IMR-90 (cell line): ENCODE measurements around the gene SCFD2. TPM values are rescaled to one million over a fixed set of nuclear protein-coding genes. Genes with fewer than 3 reads are reported as not detected.

Experiments used
- ATAC-seq: fragments of 200-7000 bp; cut with Tn5 transposase; 2 replicates; pipeline ENCODE4 v1.9.1; 2020; ENCODE audit warnings: low read depth, mild to moderate bottlenecking, moderate library complexity
- BruUV-seq: library from RNA; stranded (reverse); fragments of 400-500 nt; replicated peaks from 2 replicates; lab custom pipeline; 2021; lab: Mats Ljungman, UMichigan
- CTCF ChIA-PET: fragments of 300-600 bp; formaldehyde crosslinking; extraction: SDS; loops from one replicate; lab custom pipeline; 2021; ENCODE audit warnings: antibody characterized with exemption; lab: Yijun Ruan, JAX
- POLR2A ChIA-PET: fragments of 300-600 bp; sonication (Branson Sonifier 250); formaldehyde crosslinking; loops from one replicate; lab custom pipeline; 2022; ENCODE audit warnings: antibody characterized with exemption; ENCODE audit not compliant: unreplicated experiment; lab: Charles Lee
- DNase-seq: peaks from one replicate; pipeline ENCODE4 v3.0.0; 2013
- H2AFZ ChIP-seq: replicated peaks from 2 replicates; pipeline ENCODE3; 2013; ENCODE audit warnings: low read length, mild to moderate bottlenecking; ENCODE audit not compliant: poor library complexity
- H2AK5ac ChIP-seq: 2 replicates; pipeline ENCODE4 v1.6.1; 2013; ENCODE audit warnings: low read depth, low read length, inconsistent platforms
- H2AK9ac ChIP-seq: replicated peaks from 2 replicates; pipeline ENCODE3; 2013; ENCODE audit warnings: mild to moderate bottlenecking, low read depth, low read length, moderate library complexity; ENCODE audit not compliant: poor library complexity
- H2BK120ac ChIP-seq: 2 replicates; pipeline ENCODE4 v1.6.1; 2013; ENCODE audit warnings: low read depth, low read length, inconsistent platforms
- H2BK15ac ChIP-seq: 3 replicates; pipeline ENCODE4 v1.6.1; 2013; ENCODE audit warnings: low read depth, low read length, inconsistent platforms
- H2BK20ac ChIP-seq: 2 replicates; pipeline ENCODE4 v1.6.1; 2013; ENCODE audit warnings: low read depth, mild to moderate bottlenecking, inconsistent platforms, low read length, moderate library complexity
- H2BK5ac ChIP-seq: 2 replicates; pipeline ENCODE4 v1.6.1; 2013; ENCODE audit warnings: mild to moderate bottlenecking, low read depth, low read length, inconsistent platforms; ENCODE audit not compliant: poor library complexity, severe bottlenecking
- H3K14ac ChIP-seq: replicated peaks from 2 replicates; pipeline ENCODE4 v1.6.1; 2013; ENCODE audit warnings: low read depth, low read length, inconsistent platforms
- H3K18ac ChIP-seq: 2 replicates; pipeline ENCODE4 v1.6.1; 2013; ENCODE audit warnings: low read depth, low read length, control low read depth
- H3K23ac ChIP-seq: 2 replicates; pipeline ENCODE4 v1.6.1; 2013; ENCODE audit warnings: low read depth, low read length, inconsistent platforms
- H3K27ac ChIP-seq: 2 replicates; pipeline ENCODE4 v1.5.1; 2013; ENCODE audit warnings: mild to moderate bottlenecking, control low read depth, low read length; ENCODE audit not compliant: insufficient read depth
- H3K27me3 ChIP-seq: 2 replicates; pipeline ENCODE4 v1.6.1; 2013; ENCODE audit warnings: low read length; ENCODE audit not compliant: control insufficient read depth, insufficient read depth
- H3K36me3 ChIP-seq: 2 replicates; pipeline ENCODE4 v1.6.1; 2013; ENCODE audit warnings: low read length, mixed read lengths; ENCODE audit not compliant: control insufficient read depth, insufficient read depth
- H3K4ac ChIP-seq: 2 replicates; pipeline ENCODE4 v1.6.1; 2013; ENCODE audit warnings: low read depth, low read length, inconsistent platforms
- H3K4me1 ChIP-seq: 2 replicates; pipeline ENCODE4 v1.6.1; 2013; ENCODE audit warnings: low read length, mixed read lengths; ENCODE audit not compliant: control insufficient read depth, insufficient read depth
- H3K4me2 ChIP-seq: 2 replicates; pipeline ENCODE4 v1.6.1; 2013; ENCODE audit warnings: low read depth, mild to moderate bottlenecking, control low read depth, low read length, moderate library complexity
- H3K4me3 ChIP-seq: 2 replicates; pipeline ENCODE4 v1.5.1; 2013; ENCODE audit warnings: low read depth, mild to moderate bottlenecking, control low read depth, low read length, moderate library complexity; ENCODE audit not compliant: insufficient read depth
- H3K56ac ChIP-seq: 2 replicates; pipeline ENCODE4 v1.6.1; 2013; ENCODE audit warnings: low read length, inconsistent platforms; ENCODE audit not compliant: insufficient read depth; ENCODE audit errors: extremely low read depth
- H3K79me1 ChIP-seq, 2 experiments: 2 replicates each; pipeline ENCODE4 v1.6.1; 2013; ENCODE audit warnings: low read length in 2 of 2, inconsistent platforms in 1 of 2, low read depth in 1 of 2
- H3K9ac ChIP-seq: 2 replicates; pipeline ENCODE4 v1.6.1; 2013; ENCODE audit warnings: low read depth, low read length, control low read depth
- H3K9me1 ChIP-seq: 2 replicates; pipeline ENCODE4 v1.6.1; 2013; ENCODE audit warnings: low read length, inconsistent platforms; ENCODE audit not compliant: insufficient read depth
- H3K9me3 ChIP-seq: 2 replicates; pipeline ENCODE4 v1.6.1; 2013; ENCODE audit warnings: low read length; ENCODE audit not compliant: control insufficient read depth, insufficient read depth
- H4K20me1 ChIP-seq: 2 replicates; pipeline ENCODE4 v1.6.1; 2013; ENCODE audit warnings: low read length, inconsistent platforms; ENCODE audit not compliant: insufficient read depth
- H4K5ac ChIP-seq: 2 replicates; pipeline ENCODE4 v1.6.1; 2013; ENCODE audit warnings: mild to moderate bottlenecking, low read depth, low read length, control low read depth
- H4K8ac ChIP-seq, 2 experiments: 2 replicates each; pipeline ENCODE4 v1.6.1; 2013; ENCODE audit warnings: low read depth in 2 of 2, low read length in 2 of 2, control low read depth in 1 of 2, inconsistent platforms in 1 of 2
- H4K91ac ChIP-seq: 2 replicates; pipeline ENCODE4 v1.6.1; 2013; ENCODE audit warnings: low read depth, low read length, inconsistent platforms; ENCODE audit not compliant: insufficient read depth
- BHLHE40 ChIP-seq: fragments of 150-350 bp; IDR thresholded peaks from 2 replicates; pipeline ENCODE4 v1.6.1; 2016; ENCODE audit warnings: mild to moderate bottlenecking, low read depth, low read length
- CEBPB ChIP-seq: IDR thresholded peaks from 2 replicates; pipeline ENCODE4 v1.6.1; 2012; ENCODE audit warnings: low read depth, low read length, improper control_type of control experiment
- CHD1 ChIP-seq: IDR thresholded peaks from 2 replicates; pipeline ENCODE4 v1.6.1; 2012; ENCODE audit warnings: low read depth, low read length, improper control_type of control experiment
- CTCF ChIP-seq: conservative IDR thresholded peaks from 2 replicates; pipeline ENCODE4 v1.5.1; 2012; ENCODE audit warnings: mild to moderate bottlenecking, low read depth, low read length, improper control_type of control experiment
- ELK1 ChIP-seq: fragments of 150-350 bp; IDR thresholded peaks from 2 replicates; pipeline ENCODE4 v1.6.1; 2016; ENCODE audit warnings: low read depth, mild to moderate bottlenecking, low read length, moderate library complexity, borderline replicate concordance
- FOS ChIP-seq: fragments of 150-350 bp; IDR thresholded peaks from 2 replicates; pipeline ENCODE4 v1.6.1; 2016; ENCODE audit warnings: low read depth, low read length
- MAFK ChIP-seq: IDR thresholded peaks from 2 replicates; pipeline ENCODE4 v1.6.1; 2012; ENCODE audit warnings: low read depth, low read length, improper control_type of control experiment
- MXI1 ChIP-seq: IDR thresholded peaks from 2 replicates; pipeline ENCODE4 v1.6.1; 2012; ENCODE audit warnings: low read depth, mild to moderate bottlenecking, low read length, moderate library complexity, borderline replicate concordance
- NFE2L2 ChIP-seq: fragments of 150-350 bp; IDR thresholded peaks from 2 replicates; pipeline ENCODE4 v1.6.1; 2016; ENCODE audit warnings: low read depth, mild to moderate bottlenecking, low read length
- POLR2A ChIP-seq: IDR thresholded peaks from 2 replicates; pipeline ENCODE4 v1.6.1; 2012; ENCODE audit warnings: mild to moderate bottlenecking, low read depth, low read length
- RAD21 ChIP-seq: IDR thresholded peaks from 2 replicates; pipeline ENCODE4 v1.6.1; 2012; ENCODE audit warnings: low read length, improper control_type of control experiment
- RFX5 ChIP-seq: IDR thresholded peaks from 2 replicates; pipeline ENCODE4 v1.8.0; 2012; ENCODE audit warnings: low read depth, mild to moderate bottlenecking, low read length, moderate library complexity
- SMC3 ChIP-seq: fragments of 150-350 bp; IDR thresholded peaks from 2 replicates; pipeline ENCODE4 v1.6.1; 2016; ENCODE audit warnings: low read depth, mild to moderate bottlenecking, antibody characterized with exemption, low read length, moderate library complexity
- USF2 ChIP-seq: fragments of 150-350 bp; IDR thresholded peaks from 2 replicates; pipeline ENCODE4 v1.6.1; 2017; ENCODE audit warnings: mild to moderate bottlenecking, antibody characterized with exemption, low read length, low read depth
- WGBS, 2 experiments: methylation state at CpG; one replicate each; pipeline versions ENCODE4 v1.1.5 to v1.1.7; 2013; ENCODE audit warnings: missing lambda C conversion rate in 2 of 2; ENCODE audit not compliant: insufficient read length in 1 of 2; ENCODE audit errors: extremely low coverage in 2 of 2; 5-methylcytosine and 5-hydroxymethylcytosine counted together
- dilution Hi-C: fragments of 300-500 bp; cut with HindIII; formaldehyde crosslinking; loops from one replicate; pipeline ENCODE4 v1.14.3; 2018; ENCODE audit warnings: low sequenced_read_pairs; ENCODE audit not compliant: unreplicated experiment
- in situ Hi-C: fragments of 300-500 bp; cut with MboI; formaldehyde crosslinking; loops from 3 replicates; pipeline ENCODE4 v1.14.3; 2019; ENCODE audit warnings: low sequenced_read_pairs, inconsistent platforms, mixed read lengths
- intact Hi-C: fragments of 100-400 bp; cut with micrococcal nuclease; formaldehyde crosslinking; loops from 2 replicates; pipeline ENCODE4 v1.10.0; 2022
- polyA plus RNA-seq, 3 experiments: library from polyadenylated mRNA; depleted of rRNA; stranded (reverse); fragments of >200 nt; gene quantifications; 2 replicates each; pipeline ENCODE4 v1.2.3, GENCODE V29; 2012; ENCODE audit warnings: low replicate concordance in 1 of 3
- total RNA-seq: library from RNA; depleted of rRNA; stranded (reverse); fragments of >200 nt; gene quantifications from 2 replicates; pipeline ENCODE4 v1.2.3, GENCODE V29; 2012

The SCFD2 gene
- total and polyA plus RNA-seq, 2 of the 4 experiments (the other 2 are of a cell fraction), result 18.9 to 62.4 TPM

GRCh38 chr4:52874948-52875347 is 490.9 kb downstream of the SCFD2 start:
- Histone ChIP-seq H3K9me1 (no peaks in the 10 kb centered on the region; the same call in 1 of the 2 replicates), H2AK9ac (no peak overlapping the region), H2AK5ac (no peak overlapping the region), H4K8ac (no peak overlapping the region), H2BK5ac (no peak overlapping the region), H2BK120ac (no peak overlapping the region), H4K20me1 (no peaks in the 10 kb centered on the region), H3K36me3 (no peaks in the 10 kb centered on the region), H3K9me3 (no peaks in the 10 kb centered on the region), H3K27me3 (no peaks in the 10 kb centered on the region), H3K23ac (no peak overlapping the region), H3K4me3 (no peak overlapping the region), H4K5ac (no peak overlapping the region), H3K56ac (no peak overlapping the region), H2BK20ac (no peak overlapping the region), H3K27ac (no peak overlapping the region), H3K18ac (no peak overlapping the region), H2BK15ac (no peak overlapping the region), H4K91ac (no peak overlapping the region), H2AFZ (no peak overlapping the region), H3K79me1 (no peaks in the 10 kb centered on the region), H3K9ac (no peak overlapping the region), H3K4me2 (no peak overlapping the region), H3K14ac (no peak overlapping the region), H3K4me1 (peaks cover 2% of the 10 kb centered on the region; the same call in 1 of the 2 replicates), H3K4ac (no peak overlapping the region)
- dilution Hi-C loops, result no loop called here
- POLR2A ChIA-PET, result no interaction called here
- no TSS peak for BruUV-seq
- CTCF ChIA-PET, result no interaction called here
- intact Hi-C loops, result no loop called here
- WGBS, 2 experiments, result no CpG with 5 or more reads among the region's 5 CpGs
- TF ChIP-seq FOS (no peak), MAFK (no peak), NFE2L2 (no peak), CTCF (no peak), CHD1 (no peak), ELK1 (no peak), BHLHE40 (no peak), USF2 (no peak), MXI1 (no peak), RAD21 (no peak), SMC3 (no peak), RFX5 (no peak), POLR2A (no peak), CEBPB (no peak)
- in situ Hi-C loops, result no loop called here
- no peak for ATAC-seq
- DNase-seq, result no peak
